Measurements from ENCODE around the gene CLBA1.
A peak's percentile ranks its signal among the peaks of the same experiment; 100 is the strongest.

Gene CLBA1

DNA sequence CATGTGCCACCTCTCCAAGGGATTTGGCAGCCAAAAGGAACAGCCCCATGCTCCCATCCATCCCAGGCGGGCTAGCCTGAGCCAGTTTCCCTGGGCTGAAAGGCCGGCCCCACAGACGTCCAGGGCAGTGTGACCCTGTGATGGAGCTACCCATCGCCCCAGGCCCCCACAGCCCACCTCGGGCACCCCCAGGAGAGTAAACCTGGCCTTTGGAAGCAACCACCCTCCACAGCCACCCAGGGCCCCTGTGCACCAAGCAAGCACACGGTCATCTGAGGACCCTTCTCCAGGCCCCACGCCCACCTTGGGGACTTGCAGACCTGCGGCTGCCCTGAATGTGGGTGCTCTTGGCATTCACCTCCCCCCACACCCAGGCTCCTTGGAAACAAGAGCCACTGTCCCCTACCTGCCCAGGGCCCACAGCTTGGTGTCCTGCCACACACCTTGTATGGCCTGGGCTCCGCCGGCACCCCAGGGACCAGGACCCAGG lies 15.8 kb upstream of the CLBA1 start:
- Mint-ChIP-seq H3K4me1 (peaks cover 13% of the 10 kb centered on the region), H3K27me3 (ENCODE audit: low read depth) (peaks cover 11% of the 10 kb centered on the region), H3K27ac (no peak overlapping the region), H3K36me3 (ENCODE audit: low read depth) (no peaks in the 10 kb centered on the region), H3K4me3 (no peak overlapping the region), H3K9me3 (no peaks in the 10 kb centered on the region)
- TF ChIP-seq, protein P1, sequence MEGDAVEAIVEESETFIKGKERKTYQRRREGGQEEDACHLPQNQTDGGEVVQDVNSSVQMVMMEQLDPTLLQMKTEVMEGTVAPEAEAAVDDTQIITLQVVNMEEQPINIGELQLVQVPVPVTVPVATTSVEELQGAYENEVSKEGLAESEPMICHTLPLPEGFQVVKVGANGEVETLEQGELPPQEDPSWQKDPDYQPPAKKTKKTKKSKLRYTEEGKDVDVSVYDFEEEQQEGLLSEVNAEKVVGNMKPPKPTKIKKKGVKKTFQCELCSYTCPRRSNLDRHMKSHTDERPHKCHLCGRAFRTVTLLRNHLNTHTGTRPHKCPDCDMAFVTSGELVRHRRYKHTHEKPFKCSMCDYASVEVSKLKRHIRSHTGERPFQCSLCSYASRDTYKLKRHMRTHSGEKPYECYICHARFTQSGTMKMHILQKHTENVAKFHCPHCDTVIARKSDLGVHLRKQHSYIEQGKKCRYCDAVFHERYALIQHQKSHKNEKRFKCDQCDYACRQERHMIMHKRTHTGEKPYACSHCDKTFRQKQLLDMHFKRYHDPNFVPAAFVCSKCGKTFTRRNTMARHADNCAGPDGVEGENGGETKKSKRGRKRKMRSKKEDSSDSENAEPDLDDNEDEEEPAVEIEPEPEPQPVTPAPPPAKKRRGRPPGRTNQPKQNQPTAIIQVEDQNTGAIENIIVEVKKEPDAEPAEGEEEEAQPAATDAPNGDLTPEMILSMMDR (IDR thresholded peaks at IDR 0.05; ENCODE audit: unreplicated experiment in 3 of 3) = no peak

DNA sequence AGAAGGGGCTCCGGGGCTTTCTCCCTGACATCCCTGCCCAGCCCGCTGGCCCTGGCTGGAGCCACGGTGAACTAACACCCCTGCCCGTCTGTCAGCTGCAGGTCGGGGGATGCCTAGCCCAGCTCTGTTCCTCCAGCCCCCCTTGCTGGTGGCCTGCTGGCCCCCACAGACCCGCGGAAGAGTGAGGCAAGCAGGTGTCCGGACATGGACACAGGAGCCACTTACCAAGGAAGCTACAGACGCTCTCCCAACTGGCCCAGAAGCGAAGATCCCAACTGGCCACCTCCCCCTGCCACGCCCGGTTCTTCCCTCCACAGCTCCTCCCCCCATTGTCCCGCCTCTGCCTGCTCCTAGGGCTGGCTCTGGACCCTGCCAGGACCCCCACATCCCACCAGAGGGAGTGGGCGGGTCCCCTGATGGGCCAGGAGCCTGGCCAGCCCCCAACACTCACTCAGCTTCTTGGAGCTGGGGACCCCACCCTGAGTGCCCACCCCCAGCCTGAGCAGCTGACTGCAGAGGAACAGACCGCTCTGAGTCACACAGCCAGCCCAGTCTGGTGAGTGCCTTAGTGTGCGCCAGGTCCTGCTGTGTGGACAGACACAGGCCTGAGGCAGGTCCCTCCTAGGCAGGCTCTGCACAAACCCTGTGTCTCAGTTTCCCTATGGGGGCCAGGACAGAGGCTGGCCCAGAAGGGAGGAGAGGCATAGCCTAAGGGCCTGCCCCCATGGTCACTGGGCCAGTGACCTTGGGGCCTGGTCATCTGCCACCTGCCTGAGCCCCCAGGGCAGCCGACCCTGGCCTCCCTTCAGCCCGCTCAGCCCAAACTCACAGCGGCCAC lies 15.1 kb upstream of the CLBA1 start:
- Mint-ChIP-seq H3K36me3 (ENCODE audit: low read depth) (no peaks in the 10 kb centered on the region), H3K27me3 (ENCODE audit: low read depth) (peaks cover 11% of the 10 kb centered on the region), H3K4me3 (no peak overlapping the region), H3K4me1 (peaks cover 13% of the 10 kb centered on the region), H3K9me3 (no peaks in the 10 kb centered on the region), H3K27ac (no peak overlapping the region)
- TF ChIP-seq, protein P1 (IDR thresholded peaks at IDR 0.05; ENCODE audit: unreplicated experiment in 3 of 3) = no peak

DNA sequence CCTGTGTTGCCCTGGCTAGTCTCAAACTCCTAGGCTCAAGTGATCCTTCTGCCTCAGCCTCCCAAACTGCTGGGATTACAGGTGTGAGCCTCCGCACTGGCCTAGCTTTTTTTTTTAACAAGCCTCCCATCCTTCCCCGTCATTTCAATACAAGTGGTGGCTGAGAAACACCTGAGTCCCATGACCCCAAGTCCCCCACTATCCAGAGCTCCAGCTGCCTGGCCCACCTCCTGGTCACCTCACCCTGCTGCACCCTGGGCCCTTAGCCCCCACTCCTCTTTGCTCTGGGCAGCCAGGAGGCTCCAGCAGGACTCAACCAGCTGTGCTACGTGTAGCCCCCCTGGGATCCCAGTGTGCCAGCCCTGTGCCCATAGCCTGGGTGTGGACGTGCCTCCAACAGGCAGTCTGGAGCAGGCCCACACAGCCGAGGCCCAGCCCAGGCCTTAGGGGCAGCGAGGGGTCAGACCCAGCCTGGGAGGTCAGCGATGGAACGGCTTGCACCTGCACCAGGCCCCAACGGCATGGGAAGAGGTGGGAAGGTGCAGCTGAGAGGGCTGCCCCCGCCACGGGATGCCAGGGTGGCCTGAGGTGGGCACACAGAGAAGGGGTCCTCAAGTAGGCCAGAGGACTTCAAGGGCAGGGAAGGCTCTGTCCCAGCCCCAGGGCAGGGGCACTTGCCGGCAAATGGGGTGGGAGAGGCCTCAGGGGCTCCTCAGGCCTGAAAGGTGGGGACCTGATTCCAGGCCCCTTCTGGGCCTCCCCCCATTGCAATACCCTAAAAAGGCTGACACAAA lies 13.9 kb upstream of the CLBA1 start:
- Mint-ChIP-seq H3K9me3 (no peaks in the 10 kb centered on the region), H3K27me3 (ENCODE audit: low read depth) (peaks cover 22% of the 10 kb centered on the region), H3K4me3 (no peak overlapping the region), H3K4me1 (peaks cover 25% of the 10 kb centered on the region), H3K27ac (peak overlapping the region in 2 of 3 experiments; percentile 23 to 44), H3K36me3 (ENCODE audit: low read depth) (no peaks in the 10 kb centered on the region)
- TF ChIP-seq, protein P1 (IDR thresholded peaks at IDR 0.05; ENCODE audit: unreplicated experiment in 3 of 3) = no peak

DNA sequence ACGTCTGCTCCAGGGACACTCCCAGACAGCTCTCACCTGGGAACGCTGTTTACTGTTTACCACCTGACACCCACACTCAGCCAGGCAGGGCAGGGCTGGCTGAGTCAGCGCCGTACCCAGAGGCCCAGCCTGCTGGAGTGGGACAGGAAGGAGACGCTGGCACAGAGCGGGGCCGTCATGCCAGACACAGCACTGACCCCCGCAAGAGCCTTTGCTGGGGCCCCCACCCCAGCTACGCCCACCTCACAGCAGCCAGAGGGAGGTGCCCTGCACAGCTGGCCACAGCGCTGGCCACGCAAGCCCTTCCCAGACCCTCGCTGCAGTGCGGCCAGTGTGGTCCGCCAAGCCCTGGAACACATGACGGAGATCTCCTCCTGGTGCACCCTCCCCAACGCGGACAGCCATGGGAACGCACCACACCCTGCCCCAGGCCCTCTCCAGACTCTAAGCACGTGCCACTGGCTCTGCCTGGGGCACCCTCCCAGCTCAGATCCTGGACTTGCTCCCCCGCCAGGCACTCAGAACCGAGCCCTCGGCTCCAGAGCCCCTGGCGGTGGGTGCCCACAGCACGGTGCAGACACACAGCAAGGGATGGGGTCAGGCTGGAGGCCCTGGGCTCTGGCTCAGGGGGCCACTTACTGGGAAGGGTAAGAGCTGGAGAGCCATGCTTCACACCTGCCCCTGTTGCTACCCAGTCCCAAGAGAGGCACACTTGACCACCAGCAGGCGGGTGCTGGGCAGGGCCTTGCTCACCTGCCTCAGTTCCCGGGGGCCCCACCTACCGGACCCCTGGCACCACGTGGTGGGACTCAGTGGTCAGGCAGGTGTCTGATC lies 13.1 kb upstream of the CLBA1 start:
- H3K4me3 Mint-ChIP-seq = no peak overlapping the region
- peak overlapping the region in 1 of 3 experiments; percentile 23 for H3K27ac Mint-ChIP-seq

DNA sequence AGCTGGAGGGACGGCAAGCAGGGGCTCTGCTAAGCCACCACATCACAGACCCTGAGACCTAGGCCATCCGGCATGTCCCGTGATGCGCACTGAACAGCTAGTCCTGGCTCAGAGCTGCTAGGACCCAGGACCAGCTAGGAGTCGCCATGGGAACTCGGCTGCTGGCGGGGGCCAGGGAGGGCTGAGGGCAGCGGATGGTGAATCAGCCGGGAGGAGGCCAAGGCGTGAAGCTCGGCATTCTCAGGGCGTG lies 12.5 kb upstream of the CLBA1 start:
- Mint-ChIP-seq H3K36me3 (ENCODE audit: low read depth) (no peaks in the 10 kb centered on the region), H3K4me1 (peaks cover 25% of the 10 kb centered on the region), H3K4me3 (no peak overlapping the region), H3K9me3 (no peaks in the 10 kb centered on the region), H3K27ac (no peak overlapping the region), H3K27me3 (ENCODE audit: low read depth) (peaks cover 28% of the 10 kb centered on the region)
- TF ChIP-seq, protein P1 (IDR thresholded peaks at IDR 0.05; ENCODE audit: unreplicated experiment in 3 of 3) = no peak

More for the DNA sequence above, 13.1 kb upstream of the CLBA1 start:
- Mint-ChIP-seq H3K9me3 (no peaks in the 10 kb centered on the region), H3K27me3 (ENCODE audit: low read depth) (peaks cover 27% of the 10 kb centered on the region), H3K36me3 (ENCODE audit: low read depth) (no peaks in the 10 kb centered on the region), H3K4me1 (peaks cover 25% of the 10 kb centered on the region)
- TF ChIP-seq, protein P1 (IDR thresholded peaks at IDR 0.05; ENCODE audit: unreplicated experiment in 3 of 3) = no peak
